ENCODE data around the gene PLPP6.

DNA sequence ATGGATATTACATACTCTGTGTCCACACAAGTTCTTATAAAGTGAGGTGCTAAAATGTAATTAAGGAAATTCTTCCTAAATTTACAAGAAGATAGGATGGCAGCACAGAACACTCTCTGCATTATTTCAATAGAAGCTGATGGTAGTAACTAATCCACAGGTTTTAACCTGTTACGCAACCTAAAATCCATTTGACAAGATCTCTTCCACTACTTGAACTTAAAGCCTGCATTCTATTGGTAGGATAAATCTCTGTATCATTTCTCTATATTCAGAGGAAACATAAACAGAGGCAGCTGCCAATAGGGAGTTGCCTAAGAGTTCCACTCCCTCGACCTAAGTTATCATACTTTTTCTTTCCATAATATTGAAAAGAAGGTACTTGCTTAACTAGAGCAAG lies 38.8 kb downstream of the PLPP6 start:
- no peak for TF ChIP-seq POLR2A (IDR thresholded peaks at IDR 0.05; ENCODE audit: low read depth, low read length)
- no peak for TF ChIP-seq EZH2 (IDR thresholded peaks at IDR 0.05; ENCODE audit: borderline replicate concordance, low read depth, low read length, severe bottlenecking)
- no peak for TF ChIP-seq POLR2AphosphoS5 (IDR thresholded peaks at IDR 0.05; ENCODE audit: insufficient read depth, low read depth, low read length)
- TF ChIP-seq, protein P1, sequence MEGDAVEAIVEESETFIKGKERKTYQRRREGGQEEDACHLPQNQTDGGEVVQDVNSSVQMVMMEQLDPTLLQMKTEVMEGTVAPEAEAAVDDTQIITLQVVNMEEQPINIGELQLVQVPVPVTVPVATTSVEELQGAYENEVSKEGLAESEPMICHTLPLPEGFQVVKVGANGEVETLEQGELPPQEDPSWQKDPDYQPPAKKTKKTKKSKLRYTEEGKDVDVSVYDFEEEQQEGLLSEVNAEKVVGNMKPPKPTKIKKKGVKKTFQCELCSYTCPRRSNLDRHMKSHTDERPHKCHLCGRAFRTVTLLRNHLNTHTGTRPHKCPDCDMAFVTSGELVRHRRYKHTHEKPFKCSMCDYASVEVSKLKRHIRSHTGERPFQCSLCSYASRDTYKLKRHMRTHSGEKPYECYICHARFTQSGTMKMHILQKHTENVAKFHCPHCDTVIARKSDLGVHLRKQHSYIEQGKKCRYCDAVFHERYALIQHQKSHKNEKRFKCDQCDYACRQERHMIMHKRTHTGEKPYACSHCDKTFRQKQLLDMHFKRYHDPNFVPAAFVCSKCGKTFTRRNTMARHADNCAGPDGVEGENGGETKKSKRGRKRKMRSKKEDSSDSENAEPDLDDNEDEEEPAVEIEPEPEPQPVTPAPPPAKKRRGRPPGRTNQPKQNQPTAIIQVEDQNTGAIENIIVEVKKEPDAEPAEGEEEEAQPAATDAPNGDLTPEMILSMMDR (IDR thresholded peaks at IDR 0.05; ENCODE audit: extremely low read depth in 1 of 2, insufficient read depth in 1 of 2, low read depth in 1 of 2, low read length in 2 of 2): no peak
